CD4-positive, alpha-beta T cell (primary cell): ENCODE results near the gene VPS13D. TPM values are rescaled to one million over a fixed set of nuclear protein-coding genes. Genes with fewer than 3 reads are reported as not detected.

Experiments used
- ATAC-seq: fragments of 200-7000 bp; cut with Tn5 transposase; one replicate; pipeline ENCODE4 v1.10.0; 2022; ENCODE audit warnings: mild to moderate bottlenecking; ENCODE audit not compliant: poor library complexity
- CTCF ChIA-PET: fragments of 350-600 bp; sonication (Branson Sonifier 250); formaldehyde crosslinking; loops from one replicate; lab custom pipeline; 2021; ENCODE audit warnings: antibody characterized with exemption, inconsistent platforms; lab: Charles Lee
- POLR2A ChIA-PET: fragments of 350-600 bp; sonication (Branson Sonifier 250); formaldehyde crosslinking; loops from one replicate; lab custom pipeline; 2021; ENCODE audit warnings: antibody characterized with exemption, inconsistent platforms; lab: Charles Lee
- DNase-seq, 14 experiments: peaks; one replicate each; pipeline ENCODE4 v3.0.0-alpha.2; 2013 to 2020; ENCODE audit warnings: mixed read lengths in 2 of 14
- H3K27ac ChIP-seq, 2 donors: one replicate each; pipeline versions ENCODE4 v1.5.1 to v1.7.0; 2013; ENCODE audit warnings: low read length in 2 of 2, low read depth in 1 of 2, mild to moderate bottlenecking in 1 of 2
- H3K27me3 ChIP-seq, 2 experiments: 1 replicate in 1 of 2; 2 replicates in 1 of 2; pipeline versions ENCODE4 v1.6.1 to v1.7.0; 2013; ENCODE audit warnings: low read length in 2 of 2, control low read depth in 1 of 2, mild to moderate bottlenecking in 1 of 2, moderate library complexity in 1 of 2; ENCODE audit not compliant: insufficient read depth in 2 of 2, control insufficient read depth in 1 of 2
- H3K36me3 ChIP-seq: one replicate; pipeline ENCODE4 v1.6.1; 2013; ENCODE audit warnings: low read length, control low read depth; ENCODE audit not compliant: insufficient read depth
- H3K4me1 ChIP-seq: one replicate; pipeline ENCODE4 v1.6.1; 2013; ENCODE audit warnings: low read length, control low read depth; ENCODE audit not compliant: insufficient read depth
- H3K4me3 ChIP-seq: one replicate; pipeline ENCODE4 v1.5.1; 2013; ENCODE audit warnings: mild to moderate bottlenecking, low read length, moderate library complexity
- H3K9me3 ChIP-seq, 2 experiments: 1 replicate in 1 of 2; 2 replicates in 1 of 2; pipeline versions ENCODE4 v1.6.1 to v1.7.0; 2013; ENCODE audit warnings: low read length in 2 of 2, mild to moderate bottlenecking in 2 of 2, control low read depth in 1 of 2, moderate library complexity in 1 of 2; ENCODE audit not compliant: control insufficient read depth in 1 of 2, insufficient read depth in 1 of 2
- H3K27ac Mint-ChIP-seq: one replicate; pipeline ENCODE4 v1.8.0; 2020; ENCODE audit warnings: mixed read lengths
- H3K27me3 Mint-ChIP-seq: one replicate; pipeline ENCODE4 v1.8.0; 2021; ENCODE audit warnings: mixed read lengths
- H3K36me3 Mint-ChIP-seq: one replicate; pipeline ENCODE4 v1.8.0; 2021; ENCODE audit warnings: low read depth, mixed read lengths
- H3K4me1 Mint-ChIP-seq: one replicate; pipeline ENCODE4 v1.8.0; 2021; ENCODE audit warnings: low read depth, mixed read lengths
- H3K4me3 Mint-ChIP-seq: one replicate; pipeline ENCODE4 v1.8.0; 2020; ENCODE audit warnings: mild to moderate bottlenecking, mixed read lengths
- H3K9me3 Mint-ChIP-seq: one replicate; pipeline ENCODE4 v1.8.0; 2020; ENCODE audit warnings: mixed read lengths
- intact Hi-C, 2 experiments: fragments of 100-400 bp; cut with DNase I in 1 of 2; cut with micrococcal nuclease in 1 of 2; formaldehyde crosslinking; loops; one replicate each; pipeline versions ENCODE4 v1.15.1 to v1.9.0; 2023 to 2025; cut with DNase I, micrococcal nuclease
- total RNA-seq, 174 experiments: library from RNA in 2 of 174; stranded (reverse) in 2 of 174; gene quantifications; one replicate each; pipeline ENCODE4 v1.2.3 and lab custom pipeline; 2021 to 2026
- TF ChIP-seq, protein P1 (sequence below): fragments of 200-600 bp; IDR thresholded peaks from one replicate; pipeline ENCODE4 v1.8.0; 2022; ENCODE audit warnings: antibody characterized with exemption, mild to moderate bottlenecking

Gene VPS13D
- total RNA-seq, 2 experiments from 2014 or later, result 63.0 to 67.3 TPM

DNA sequence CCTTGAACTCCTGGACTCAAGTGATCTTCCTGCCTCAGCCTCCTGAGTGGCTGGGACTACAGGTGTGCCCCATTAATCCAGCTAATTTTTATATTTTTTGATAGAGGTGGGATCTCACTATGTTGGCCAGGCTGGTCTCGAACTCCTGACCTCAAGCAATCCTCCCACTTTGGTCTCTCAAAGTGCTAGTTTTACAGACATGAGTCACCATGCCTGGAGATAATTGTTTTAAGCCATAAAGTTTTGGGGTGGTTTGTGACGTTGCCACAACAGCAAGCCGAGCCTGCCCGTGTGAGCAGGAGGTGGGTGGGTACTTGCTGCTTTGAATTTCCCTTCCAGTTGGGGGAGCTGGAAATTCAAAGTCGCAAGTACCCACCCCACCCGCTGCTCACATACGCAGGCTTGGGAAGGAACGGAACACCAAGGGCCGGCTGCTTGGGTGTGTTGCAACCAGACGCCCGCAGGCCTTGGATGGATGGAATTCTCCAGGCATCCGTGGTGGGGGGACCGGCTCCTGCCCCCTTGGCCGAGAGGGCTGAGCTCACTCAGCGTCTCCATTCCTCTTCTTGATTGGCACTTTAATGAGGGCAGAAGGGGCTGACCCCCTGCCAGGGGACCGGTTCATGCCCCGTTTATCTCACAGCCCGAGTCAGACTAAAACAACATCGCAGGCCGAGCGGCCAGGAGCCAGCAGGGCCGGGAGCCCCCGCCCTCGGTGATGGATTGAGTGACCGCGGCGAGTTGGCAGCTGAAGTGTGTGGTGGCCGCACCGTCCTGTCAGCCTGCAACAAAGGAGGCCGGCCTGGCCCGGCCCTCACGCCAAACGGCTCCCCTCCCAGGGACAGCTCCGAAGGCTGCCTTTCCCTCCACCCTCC lies 310.1 kb downstream of the VPS13D start:
- no peak overlapping the region for H3K4me3 Mint-ChIP-seq
- H3K27ac ChIP-seq, result no peak overlapping the region
- peaks cover 2% of the 10 kb centered on the region for H3K9me3 Mint-ChIP-seq
- no peaks in the 10 kb centered on the region for H3K36me3 ChIP-seq
- TF ChIP-seq, protein P1, sequence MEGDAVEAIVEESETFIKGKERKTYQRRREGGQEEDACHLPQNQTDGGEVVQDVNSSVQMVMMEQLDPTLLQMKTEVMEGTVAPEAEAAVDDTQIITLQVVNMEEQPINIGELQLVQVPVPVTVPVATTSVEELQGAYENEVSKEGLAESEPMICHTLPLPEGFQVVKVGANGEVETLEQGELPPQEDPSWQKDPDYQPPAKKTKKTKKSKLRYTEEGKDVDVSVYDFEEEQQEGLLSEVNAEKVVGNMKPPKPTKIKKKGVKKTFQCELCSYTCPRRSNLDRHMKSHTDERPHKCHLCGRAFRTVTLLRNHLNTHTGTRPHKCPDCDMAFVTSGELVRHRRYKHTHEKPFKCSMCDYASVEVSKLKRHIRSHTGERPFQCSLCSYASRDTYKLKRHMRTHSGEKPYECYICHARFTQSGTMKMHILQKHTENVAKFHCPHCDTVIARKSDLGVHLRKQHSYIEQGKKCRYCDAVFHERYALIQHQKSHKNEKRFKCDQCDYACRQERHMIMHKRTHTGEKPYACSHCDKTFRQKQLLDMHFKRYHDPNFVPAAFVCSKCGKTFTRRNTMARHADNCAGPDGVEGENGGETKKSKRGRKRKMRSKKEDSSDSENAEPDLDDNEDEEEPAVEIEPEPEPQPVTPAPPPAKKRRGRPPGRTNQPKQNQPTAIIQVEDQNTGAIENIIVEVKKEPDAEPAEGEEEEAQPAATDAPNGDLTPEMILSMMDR, result no peak
- H3K27me3 Mint-ChIP-seq, result no peaks in the 10 kb centered on the region
- intact Hi-C loops, result no loop called here
- H3K36me3 Mint-ChIP-seq, result peaks cover 33% of the 10 kb centered on the region
- no peak overlapping the region for H3K4me3 ChIP-seq
- H3K27ac Mint-ChIP-seq, result no peak overlapping the region
- H3K27me3 ChIP-seq, result no peaks in the 10 kb centered on the region
- peaks cover 5% of the 10 kb centered on the region for H3K4me1 Mint-ChIP-seq
- DNase-seq (no peak), ATAC-seq (no peak)
- H3K4me1 ChIP-seq, result no peaks in the 10 kb centered on the region
- ChIA-PET POLR2A (no interaction called here), CTCF (no interaction called here)
- peaks cover 0 to 13% of the 10 kb centered on the region in 2 experiments for H3K9me3 ChIP-seq

DNA sequence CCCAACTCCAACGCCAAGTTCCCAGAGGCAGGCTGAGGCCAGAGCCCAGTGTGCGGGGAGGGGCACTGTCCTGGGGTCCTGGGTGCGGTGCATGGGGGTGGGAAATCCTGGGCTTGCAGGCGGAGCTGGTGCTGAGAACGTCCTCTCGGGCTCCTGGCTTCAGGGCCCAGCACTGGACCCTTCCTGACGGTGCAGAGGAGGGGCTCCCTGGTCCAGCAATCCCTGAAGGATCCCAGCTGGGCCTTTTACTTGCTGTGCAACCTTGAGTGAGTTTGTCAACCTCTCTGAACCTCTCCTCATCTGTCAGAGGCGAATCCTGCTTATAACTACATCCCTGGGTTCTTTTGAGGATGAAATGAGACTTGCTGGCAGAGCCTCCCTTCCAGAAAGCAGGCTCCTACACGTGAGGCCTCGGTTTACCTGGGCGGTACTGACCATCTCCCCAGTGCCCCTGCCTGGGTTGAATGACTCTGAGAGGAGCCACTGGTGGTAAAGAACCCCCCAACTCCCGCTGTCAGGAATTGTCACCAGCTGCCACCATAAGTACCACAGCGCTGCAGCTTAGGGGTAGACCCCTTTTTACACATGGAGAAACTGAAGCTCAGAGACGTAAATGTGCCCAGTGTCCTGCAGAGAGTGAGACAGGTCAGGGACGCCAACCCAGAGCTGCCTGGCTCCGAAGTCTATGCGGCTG lies 310.9 kb downstream of the VPS13D start:
- Histone ChIP-seq H3K9me3 (peaks cover 0 to 13% of the 10 kb centered on the region in 2 experiments), H3K4me1 (no peaks in the 10 kb centered on the region), H3K36me3 (no peaks in the 10 kb centered on the region), H3K27ac (no peak overlapping the region), H3K4me3 (no peak overlapping the region), H3K27me3 (no peaks in the 10 kb centered on the region)
- peaks cover 27% of the 10 kb centered on the region for H3K36me3 Mint-ChIP-seq
- ATAC-seq, result no peak
- TF ChIP-seq, protein P1, result no peak
- ChIA-PET CTCF (no interaction called here), POLR2A (no interaction called here)
- H3K27ac Mint-ChIP-seq, result no peak overlapping the region
- peaks cover 2% of the 10 kb centered on the region for H3K9me3 Mint-ChIP-seq
- peaks cover 5% of the 10 kb centered on the region for H3K4me1 Mint-ChIP-seq
- intact Hi-C loops, result no loop called here
- no peaks in the 10 kb centered on the region for H3K27me3 Mint-ChIP-seq
- no peak overlapping the region for H3K4me3 Mint-ChIP-seq
- no peak for DNase-seq

DNA sequence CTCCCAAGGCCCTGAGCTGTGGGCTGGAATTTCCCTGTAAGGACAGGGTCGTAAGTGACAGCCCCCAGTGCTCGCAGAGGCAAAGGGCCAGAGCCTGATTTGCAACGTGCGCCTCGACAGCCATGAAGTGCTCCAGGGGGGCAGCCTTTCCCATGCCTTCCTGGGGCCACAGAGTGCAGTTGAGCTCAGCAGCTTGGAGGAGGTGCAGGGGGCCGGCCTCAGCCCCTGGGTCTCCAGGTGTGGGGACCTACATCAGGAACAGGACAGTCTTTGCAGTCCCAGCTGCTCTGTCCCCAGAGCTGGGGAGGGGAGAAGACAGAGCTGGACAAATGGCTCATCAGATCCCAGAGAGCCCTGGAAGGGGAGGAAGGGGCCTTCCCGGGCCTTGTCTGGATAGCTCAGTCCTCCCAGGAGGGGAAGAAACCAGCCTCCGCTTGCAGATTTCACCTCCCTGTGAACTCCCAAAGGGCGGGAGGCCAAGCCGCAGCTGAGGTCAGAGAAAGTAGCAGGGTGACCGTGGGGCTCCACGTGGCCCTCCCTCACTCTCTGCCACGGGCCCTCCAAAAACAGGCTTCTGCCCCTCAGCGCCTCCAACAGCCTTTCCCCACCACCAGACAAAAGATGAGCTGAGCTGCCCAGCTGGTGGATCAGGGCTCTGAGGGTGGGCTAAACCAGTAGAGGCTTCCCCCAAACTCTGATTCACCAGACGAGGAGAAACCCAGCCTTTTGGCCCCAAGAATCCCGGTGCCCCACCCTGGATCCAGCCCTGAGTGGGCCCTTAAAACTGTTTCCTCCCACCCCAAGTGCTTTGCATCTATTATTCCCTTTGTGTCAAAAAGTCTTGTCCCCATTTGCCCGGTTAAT lies 311.7 kb downstream of the VPS13D start:
- TF ChIP-seq, protein P1, result no peak
- ATAC-seq, result no peak
- no peaks in the 10 kb centered on the region for H3K27me3 ChIP-seq
- H3K4me3 ChIP-seq, result no peak overlapping the region
- Mint-ChIP-seq H3K4me1 (peaks cover 5% of the 10 kb centered on the region), H3K36me3 (peaks cover 19% of the 10 kb centered on the region), H3K4me3 (no peak overlapping the region), H3K27me3 (no peaks in the 10 kb centered on the region), H3K27ac (no peak overlapping the region), H3K9me3 (peaks cover 2% of the 10 kb centered on the region)
- DNase-seq, result no peak
- H3K4me1 ChIP-seq, result no peaks in the 10 kb centered on the region
- intact Hi-C loops, result no loop called here
- H3K27ac ChIP-seq, result no peak overlapping the region
- ChIA-PET CTCF (no interaction called here), POLR2A (no interaction called here)
- no peaks in the 10 kb centered on the region for H3K36me3 ChIP-seq
- H3K9me3 ChIP-seq, result peaks cover 0 to 13% of the 10 kb centered on the region in 2 experiments
